Gastrocnemius medialis (tissue), 4 donors: Measurements from ENCODE around the gene UHRF1. TPM values are rescaled to one million over a fixed set of nuclear protein-coding genes. Genes with fewer than 3 reads are reported as not detected.

Experiments
- ATAC-seq, 2 donors: fragments of 150-250 bp; one replicate each; pipeline ENCODE4 v1.9.1; 2016
- DNase-seq, 2 donors: peaks; one replicate each; pipeline ENCODE4 v3.0.0-alpha.2; 2019
- H3K27ac ChIP-seq, 4 donors: fragments of 200-600 bp; sonication (generic); 1 replicate in 1 of 4; 2 replicates in 3 of 4; pipeline ENCODE4 v1.5.1; 2016 to 2018; ENCODE audit warnings: mild to moderate bottlenecking in 2 of 4, moderate library complexity in 1 of 4
- H3K27me3 ChIP-seq, 3 donors: fragments of 200-600 bp; sonication (generic) in 2 of 3; 1 replicate in 1 of 3; 2 replicates in 2 of 3; pipeline versions ENCODE4 v1.5.1 to v1.6.0; 2016 to 2019; ENCODE audit warnings: mild to moderate bottlenecking in 1 of 3, moderate library complexity in 1 of 3
- H3K36me3 ChIP-seq, 2 donors: fragments of 200-600 bp; sonication (generic) in 1 of 2; one replicate each; pipeline ENCODE4 v1.5.1; 2017 to 2018
- H3K4me1 ChIP-seq, 2 donors: fragments of 200-600 bp; sonication (generic) in 1 of 2; one replicate each; pipeline ENCODE4 v1.5.1; 2016 to 2017; ENCODE audit warnings: mild to moderate bottlenecking in 2 of 2
- H3K4me3 ChIP-seq, 4 donors: fragments of 200-600 bp; sonication (generic) in 3 of 4; 1 replicate in 1 of 4; 2 replicates in 3 of 4; pipeline ENCODE4 v1.5.1; 2016 to 2019; ENCODE audit warnings: mild to moderate bottlenecking in 2 of 4
- H3K9me3 ChIP-seq, 3 donors: fragments of 200-600 bp; sonication (generic) in 2 of 3; 1 replicate in 1 of 3; 2 replicates in 2 of 3; pipeline ENCODE4 v1.5.1; 2016 to 2019
- POLR2A ChIP-seq, 2 donors: fragments of 450-650 bp; IDR thresholded peaks; one replicate each; pipeline ENCODE4 v1.6.1; 2017; ENCODE audit warnings: antibody characterized with exemption in 2 of 2, mild to moderate bottlenecking in 2 of 2, moderate library complexity in 2 of 2
- in situ Hi-C, 4 donors: fragments of 200-750 bp; cut with MboI; loops; one replicate each; pipeline versions ENCODE4 v1.15.0 to v1.8.0; 2017; ENCODE audit warnings: low sequenced_read_pairs in 4 of 4
- intact Hi-C: fragments of 100-400 bp; cut with DNase I; formaldehyde crosslinking; loops from one replicate; pipeline ENCODE4 v1.15.1; 2023; ENCODE audit warnings: low total_unique reads
- total RNA-seq, 4 donors: library from RNA; depleted of rRNA; stranded (reverse); fragments of >200 nt; gene quantifications; one replicate each; pipeline versions ENCODE4 v1.1.0 to v1.2.3, GENCODE V29; 2016
- TF ChIP-seq, protein P1 (sequence below), 5 experiments: fragments of 450-650 bp in 3 of 5; fragments of 200-600 bp in 2 of 5; sonication (generic) in 2 of 5; IDR thresholded peaks in 4 of 5; conservative IDR thresholded peaks in 1 of 5; 1 replicate in 4 of 5; 2 replicates in 1 of 5; pipeline ENCODE4 v1.5.1; 2016 to 2019; ENCODE audit warnings: antibody characterized with exemption in 5 of 5, mild to moderate bottlenecking in 3 of 5, moderate library complexity in 3 of 5

Gene UHRF1
- total RNA-seq, 4 donors from 2014 or later = 0.12 to 0.72 (median 0.69) TPM; not detected in 1

- DNase-seq (no peak), ATAC-seq (no peak)
- no peak overlapping the region for H3K27ac ChIP-seq
- in situ Hi-C loops = no loop called here
- H3K4me3 ChIP-seq = no peak overlapping the region
- intact Hi-C loops = no loop called here
- H3K27me3 ChIP-seq = no peaks in the 10 kb centered on the region
- no peak for TF ChIP-seq POLR2A (IDR thresholded peaks at IDR 0.05)
- TF ChIP-seq, protein P1, sequence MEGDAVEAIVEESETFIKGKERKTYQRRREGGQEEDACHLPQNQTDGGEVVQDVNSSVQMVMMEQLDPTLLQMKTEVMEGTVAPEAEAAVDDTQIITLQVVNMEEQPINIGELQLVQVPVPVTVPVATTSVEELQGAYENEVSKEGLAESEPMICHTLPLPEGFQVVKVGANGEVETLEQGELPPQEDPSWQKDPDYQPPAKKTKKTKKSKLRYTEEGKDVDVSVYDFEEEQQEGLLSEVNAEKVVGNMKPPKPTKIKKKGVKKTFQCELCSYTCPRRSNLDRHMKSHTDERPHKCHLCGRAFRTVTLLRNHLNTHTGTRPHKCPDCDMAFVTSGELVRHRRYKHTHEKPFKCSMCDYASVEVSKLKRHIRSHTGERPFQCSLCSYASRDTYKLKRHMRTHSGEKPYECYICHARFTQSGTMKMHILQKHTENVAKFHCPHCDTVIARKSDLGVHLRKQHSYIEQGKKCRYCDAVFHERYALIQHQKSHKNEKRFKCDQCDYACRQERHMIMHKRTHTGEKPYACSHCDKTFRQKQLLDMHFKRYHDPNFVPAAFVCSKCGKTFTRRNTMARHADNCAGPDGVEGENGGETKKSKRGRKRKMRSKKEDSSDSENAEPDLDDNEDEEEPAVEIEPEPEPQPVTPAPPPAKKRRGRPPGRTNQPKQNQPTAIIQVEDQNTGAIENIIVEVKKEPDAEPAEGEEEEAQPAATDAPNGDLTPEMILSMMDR (IDR thresholded peaks at IDR 0.05 in 4 of 5, conservative IDR thresholded peaks at IDR 0.05 in 1 of 5) = no peak
- peaks cover 25 to 33% of the 10 kb centered on the region in 2 donors for H3K4me1 ChIP-seq
- H3K36me3 ChIP-seq = no peaks in the 10 kb centered on the region
- no peaks in the 10 kb centered on the region for H3K9me3 ChIP-seq
Measured at GRCh38 chr19:4991538-4991937, 82.2 kb downstream of the UHRF1 start.

DNA sequence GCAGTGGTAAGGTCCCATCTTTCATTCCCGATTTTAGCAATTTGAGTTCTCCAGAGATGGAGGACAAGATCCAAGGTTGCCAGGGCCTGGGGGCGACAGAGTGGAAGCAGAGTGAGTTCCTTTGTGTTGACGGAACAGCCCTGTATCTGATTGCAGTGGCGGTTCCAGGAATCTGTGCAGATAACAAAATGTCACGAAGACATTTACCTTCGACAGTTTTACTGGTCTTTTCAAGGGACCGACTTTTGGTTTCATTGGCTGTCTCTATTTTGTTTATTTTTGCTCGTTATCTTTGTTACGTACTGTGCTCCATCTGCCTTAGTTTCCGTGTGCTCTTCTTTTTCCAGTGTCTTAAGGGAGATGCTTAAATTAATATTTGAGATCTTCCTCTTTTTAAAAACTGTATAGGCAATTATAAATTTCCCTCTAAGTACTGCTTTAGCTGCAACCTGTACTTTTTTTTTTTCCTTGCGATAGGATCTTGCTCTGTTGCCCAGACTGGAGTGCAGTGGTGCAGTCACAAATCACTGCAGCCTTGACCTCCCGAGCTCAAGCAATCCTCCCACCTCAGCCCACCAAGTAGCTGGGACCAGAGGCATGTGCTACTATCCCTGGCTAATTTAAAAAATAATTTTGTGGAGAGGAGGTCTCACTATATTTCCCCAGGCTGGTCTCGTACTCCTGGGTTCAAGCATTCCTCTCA, 82.8 kb downstream of the UHRF1 start:
- Histone ChIP-seq H3K36me3 (no peaks in the 10 kb centered on the region), H3K27ac (no peak overlapping the region), H3K27me3 (no peaks in the 10 kb centered on the region), H3K4me1 (peaks cover 19 to 27% of the 10 kb centered on the region in 2 donors), H3K9me3 (no peaks in the 10 kb centered on the region), H3K4me3 (no peak overlapping the region)
- ATAC-seq (no peak), DNase-seq (no peak)
- in situ Hi-C loops = no loop called here
- no peak for TF ChIP-seq POLR2A (IDR thresholded peaks at IDR 0.05)
- TF ChIP-seq, protein P1 (IDR thresholded peaks at IDR 0.05 in 4 of 5, conservative IDR thresholded peaks at IDR 0.05 in 1 of 5) = no peak
- intact Hi-C loops = no loop called here

DNA sequence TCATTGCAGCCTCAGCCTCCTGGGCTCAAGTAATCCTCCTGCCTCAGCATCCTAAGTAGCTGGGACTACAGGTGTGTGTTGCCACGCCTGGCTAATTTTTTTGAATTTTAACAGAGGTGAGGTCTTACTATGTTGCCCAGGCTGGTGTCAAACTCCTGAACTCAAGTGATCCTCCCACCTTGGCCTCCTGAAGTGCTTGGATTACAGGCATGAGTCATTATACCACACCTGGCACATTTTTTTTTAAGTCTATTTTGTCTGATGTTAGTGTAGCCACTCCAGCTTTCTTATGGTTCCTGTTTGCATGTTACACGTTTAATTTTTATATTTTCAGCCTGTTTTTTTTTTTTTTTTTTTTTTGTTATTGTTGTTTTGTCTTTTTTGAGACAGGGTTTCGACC, 84.4 kb downstream of the UHRF1 start:
- ATAC-seq (no peak), DNase-seq (no peak)
- Histone ChIP-seq H3K9me3 (no peaks in the 10 kb centered on the region), H3K4me1 (peaks cover 5 to 14% of the 10 kb centered on the region in 2 donors), H3K4me3 (no peak overlapping the region), H3K36me3 (no peaks in the 10 kb centered on the region), H3K27ac (no peak overlapping the region), H3K27me3 (no peaks in the 10 kb centered on the region)
- intact Hi-C loops (no loop called here), in situ Hi-C loops (no loop called here)
- TF ChIP-seq, protein P1 (IDR thresholded peaks at IDR 0.05 in 4 of 5, conservative IDR thresholded peaks at IDR 0.05 in 1 of 5) = no peak
- TF ChIP-seq POLR2A (IDR thresholded peaks at IDR 0.05) = no peak

DNA sequence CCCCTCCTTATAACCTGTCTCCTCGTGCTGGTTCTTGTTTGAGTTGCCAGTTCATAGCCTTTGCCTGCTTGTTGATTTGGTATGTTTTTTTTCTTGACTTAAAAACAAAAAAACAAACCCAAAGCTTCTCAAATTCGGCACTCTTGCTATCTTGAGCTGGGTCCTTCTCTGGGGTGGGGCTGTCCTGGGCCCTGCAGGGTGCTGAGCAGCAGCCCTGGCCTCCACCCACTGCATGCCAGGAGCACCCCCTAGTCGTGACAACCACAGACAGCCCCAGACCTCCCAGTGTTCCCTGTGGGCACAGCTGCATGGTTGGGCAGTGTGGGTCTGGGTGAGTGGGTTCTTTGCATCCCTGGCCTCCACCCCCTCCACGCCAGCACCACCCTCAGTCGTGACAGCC, 87.4 kb downstream of the UHRF1 start:
- H3K36me3 ChIP-seq = no peaks in the 10 kb centered on the region
- ATAC-seq = no peak
- H3K9me3 ChIP-seq = no peaks in the 10 kb centered on the region
- DNase-seq = no peak
- intact Hi-C loops (no loop called here), in situ Hi-C loops (no loop called here)
- no peak for TF ChIP-seq POLR2A (IDR thresholded peaks at IDR 0.05)
- TF ChIP-seq, protein P1 (IDR thresholded peaks at IDR 0.05 in 4 of 5, conservative IDR thresholded peaks at IDR 0.05 in 1 of 5) = no peak
- H3K4me1 ChIP-seq = peaks cover 4 to 5% of the 10 kb centered on the region in 2 donors
- H3K4me3 ChIP-seq = no peak overlapping the region
- no peaks in the 10 kb centered on the region for H3K27me3 ChIP-seq
- no peak overlapping the region for H3K27ac ChIP-seq

DNA sequence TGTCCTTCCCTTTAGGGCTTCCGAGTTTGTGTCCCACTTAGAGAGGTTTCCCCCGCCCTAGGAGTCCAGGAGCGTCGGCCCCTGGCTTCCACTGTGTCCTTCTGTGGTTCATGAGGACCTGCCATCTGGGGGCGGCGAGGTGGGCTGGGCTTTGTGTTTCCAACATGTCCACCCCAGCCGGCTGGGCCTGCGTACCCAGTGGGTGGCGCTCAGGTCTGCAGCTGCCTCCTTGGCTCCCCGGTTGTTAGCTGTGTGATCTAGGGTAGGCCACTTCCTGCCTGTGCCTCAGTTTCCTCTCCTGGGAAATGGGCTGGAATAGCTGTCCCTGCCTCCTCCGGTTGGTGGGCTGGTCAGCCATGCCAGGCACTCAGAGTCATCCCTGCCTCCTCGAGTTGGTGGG, 88.0 kb downstream of the UHRF1 start:
- Histone ChIP-seq H3K27ac (no peak overlapping the region), H3K4me3 (no peak overlapping the region), H3K9me3 (no peaks in the 10 kb centered on the region), H3K4me1 (peaks cover 4 to 10% of the 10 kb centered on the region in 2 donors), H3K36me3 (no peaks in the 10 kb centered on the region), H3K27me3 (no peaks in the 10 kb centered on the region)
- TF ChIP-seq POLR2A (IDR thresholded peaks at IDR 0.05) = no peak
- TF ChIP-seq, protein P1 (IDR thresholded peaks at IDR 0.05 in 4 of 5, conservative IDR thresholded peaks at IDR 0.05 in 1 of 5) = no peak
- intact Hi-C loops = no loop called here
- in situ Hi-C loops = no loop called here
- DNase-seq = no peak
- no peak for ATAC-seq
